ENCODE measurements around the gene CRELD2.

CRELD2 gene

DNA sequence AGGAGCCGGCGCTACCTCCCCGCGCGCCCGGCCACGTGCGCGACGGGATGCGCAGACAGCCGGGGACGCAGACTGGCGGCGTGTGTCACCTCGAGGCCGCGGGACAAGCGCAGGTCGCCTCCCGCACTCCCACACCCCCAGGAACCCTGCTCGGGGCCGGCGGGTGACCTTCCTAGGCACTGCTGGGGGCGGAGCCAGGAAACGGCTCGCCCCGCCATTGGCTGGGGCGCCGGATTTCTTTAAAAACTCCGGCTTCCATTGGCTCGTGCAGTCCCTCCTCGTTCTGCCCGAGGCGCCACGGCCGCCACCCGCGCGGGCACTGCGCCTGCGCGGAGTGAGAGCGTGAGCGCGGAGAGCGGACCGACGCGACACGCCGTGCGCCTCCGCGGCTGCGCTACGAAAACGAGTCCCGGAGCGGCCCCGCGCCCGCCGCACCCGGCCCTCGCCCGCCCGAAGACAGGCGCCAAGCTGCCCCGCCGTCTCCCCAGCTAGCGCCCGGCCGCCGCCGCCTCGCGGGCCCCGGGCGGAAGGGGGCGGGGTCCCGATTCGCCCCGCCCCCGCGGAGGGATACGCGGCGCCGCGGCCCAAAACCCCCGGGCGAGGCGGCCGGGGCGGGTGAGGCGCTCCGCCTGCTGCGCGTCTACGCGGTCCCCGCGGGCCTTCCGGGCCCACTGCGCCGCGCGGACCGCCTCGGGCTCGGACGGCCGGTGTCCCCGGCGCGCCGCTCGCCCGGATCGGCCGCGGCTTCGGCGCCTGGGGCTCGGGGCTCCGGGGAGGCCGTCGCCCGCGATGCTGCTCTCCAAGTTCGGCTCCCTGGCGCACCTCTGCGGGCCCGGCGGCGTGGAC, 41.9 kb downstream of the CRELD2 start, which contains the start of gene PIM3:
Gene PIM3, plus strand, starts transcription at position 614 of the 846 bp plus-strand sequence. Its CDS starts 176 bp downstream, at position 790.
- DNase-seq (ENCODE audit: low spot score): peak; percentile 95
- Histone ChIP-seq H3K4me3 (peak within 1 kb of the TSS; percentile 93), H3K27ac (peak within 1 kb of the TSS; percentile 76 to 99)
- TF ChIP-seq, protein P1, sequence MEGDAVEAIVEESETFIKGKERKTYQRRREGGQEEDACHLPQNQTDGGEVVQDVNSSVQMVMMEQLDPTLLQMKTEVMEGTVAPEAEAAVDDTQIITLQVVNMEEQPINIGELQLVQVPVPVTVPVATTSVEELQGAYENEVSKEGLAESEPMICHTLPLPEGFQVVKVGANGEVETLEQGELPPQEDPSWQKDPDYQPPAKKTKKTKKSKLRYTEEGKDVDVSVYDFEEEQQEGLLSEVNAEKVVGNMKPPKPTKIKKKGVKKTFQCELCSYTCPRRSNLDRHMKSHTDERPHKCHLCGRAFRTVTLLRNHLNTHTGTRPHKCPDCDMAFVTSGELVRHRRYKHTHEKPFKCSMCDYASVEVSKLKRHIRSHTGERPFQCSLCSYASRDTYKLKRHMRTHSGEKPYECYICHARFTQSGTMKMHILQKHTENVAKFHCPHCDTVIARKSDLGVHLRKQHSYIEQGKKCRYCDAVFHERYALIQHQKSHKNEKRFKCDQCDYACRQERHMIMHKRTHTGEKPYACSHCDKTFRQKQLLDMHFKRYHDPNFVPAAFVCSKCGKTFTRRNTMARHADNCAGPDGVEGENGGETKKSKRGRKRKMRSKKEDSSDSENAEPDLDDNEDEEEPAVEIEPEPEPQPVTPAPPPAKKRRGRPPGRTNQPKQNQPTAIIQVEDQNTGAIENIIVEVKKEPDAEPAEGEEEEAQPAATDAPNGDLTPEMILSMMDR (IDR thresholded peaks at IDR 0.05): no peak

DNA sequence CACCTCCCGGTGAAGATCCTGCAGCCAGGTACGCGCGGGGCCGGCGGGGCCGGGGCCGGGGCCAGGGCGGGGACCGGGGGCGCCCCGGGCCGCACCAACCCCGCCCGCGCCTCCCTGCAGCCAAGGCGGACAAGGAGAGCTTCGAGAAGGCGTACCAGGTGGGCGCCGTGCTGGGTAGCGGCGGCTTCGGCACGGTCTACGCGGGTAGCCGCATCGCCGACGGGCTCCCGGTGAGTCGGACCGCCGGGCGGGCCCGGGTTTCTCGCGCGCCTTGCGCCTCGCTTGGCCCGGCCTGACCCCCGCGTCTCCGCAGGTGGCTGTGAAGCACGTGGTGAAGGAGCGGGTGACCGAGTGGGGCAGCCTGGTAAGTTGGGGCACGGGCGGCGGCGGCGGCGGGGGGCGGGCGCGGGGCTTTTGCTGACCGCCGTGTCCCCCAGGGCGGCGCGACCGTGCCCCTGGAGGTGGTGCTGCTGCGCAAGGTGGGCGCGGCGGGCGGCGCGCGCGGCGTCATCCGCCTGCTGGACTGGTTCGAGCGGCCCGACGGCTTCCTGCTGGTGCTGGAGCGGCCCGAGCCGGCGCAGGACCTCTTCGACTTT, 42.7 kb downstream of the CRELD2 start:
- peak; percentile 77 for DNase-seq (ENCODE audit: low spot score)
- TF ChIP-seq, protein P1 (IDR thresholded peaks at IDR 0.05): no peak
- Histone ChIP-seq H3K4me3 (peak overlapping the region; percentile 93), H3K27ac (peak overlapping the region; percentile 76 to 99)

DNA sequence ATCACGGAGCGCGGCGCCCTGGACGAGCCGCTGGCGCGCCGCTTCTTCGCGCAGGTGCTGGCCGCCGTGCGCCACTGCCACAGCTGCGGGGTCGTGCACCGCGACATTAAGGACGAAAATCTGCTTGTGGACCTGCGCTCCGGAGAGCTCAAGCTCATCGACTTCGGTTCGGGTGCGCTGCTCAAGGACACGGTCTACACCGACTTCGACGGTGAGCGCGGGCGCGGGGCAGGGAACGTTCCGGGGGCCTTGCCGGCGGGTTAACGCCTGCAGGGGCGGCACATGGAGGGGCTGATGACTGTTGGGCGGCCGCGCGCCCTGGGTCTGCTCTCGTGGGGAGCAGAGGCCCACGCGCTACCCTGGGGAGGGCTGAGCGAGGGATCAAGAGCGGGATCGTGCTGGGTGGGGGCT, 43.2 kb downstream of the CRELD2 start:
- H3K27ac ChIP-seq: peak overlapping the region; percentile 76 to 99
- DNase-seq (ENCODE audit: low spot score): no peak
- TF ChIP-seq, protein P1 (IDR thresholded peaks at IDR 0.05): no peak
- peak overlapping the region; percentile 93 for H3K4me3 ChIP-seq

DNA sequence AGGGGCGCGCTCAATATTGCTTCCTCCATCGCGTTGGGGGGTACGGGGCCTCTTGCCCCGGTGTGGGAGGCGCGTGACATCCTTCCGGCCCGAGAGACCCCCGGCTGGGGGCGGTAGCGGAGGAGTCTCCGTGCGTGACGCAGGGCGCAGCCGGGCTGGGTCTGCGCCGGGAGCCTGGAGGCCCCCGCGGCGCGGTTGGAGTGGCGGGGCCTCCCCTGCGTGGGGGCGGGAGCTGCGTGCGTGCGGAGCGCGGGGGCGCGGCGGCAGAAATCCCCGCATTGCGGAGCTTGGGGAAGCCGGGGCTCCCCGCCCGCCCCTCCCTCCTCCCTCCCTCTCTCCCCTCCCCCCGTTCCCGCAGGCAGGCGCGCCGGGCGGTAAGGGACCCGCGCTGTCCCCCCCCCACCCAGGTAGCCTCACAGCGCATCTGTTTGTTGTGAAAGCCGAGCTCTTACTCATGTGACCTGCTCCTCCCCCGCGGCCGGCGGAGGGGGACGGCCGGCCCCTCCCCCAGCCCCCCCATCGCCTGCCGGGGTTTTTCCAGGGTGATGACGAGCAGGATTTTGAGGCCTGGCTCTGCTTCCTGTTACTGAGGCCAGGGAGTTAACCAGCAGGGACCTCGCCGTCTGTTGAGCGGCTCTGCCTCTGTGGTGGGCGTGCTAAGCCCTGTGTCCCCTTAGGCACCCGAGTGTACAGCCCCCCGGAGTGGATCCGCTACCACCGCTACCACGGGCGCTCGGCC, 43.7 kb downstream of the CRELD2 start:
- Histone ChIP-seq H3K4me3 (peak overlapping the region; percentile 93), H3K27ac (peak overlapping the region; percentile 76 to 99)
- TF ChIP-seq, protein P1 (IDR thresholded peaks at IDR 0.05): no peak
- peak; percentile 95 for DNase-seq (ENCODE audit: low spot score)

DNA sequence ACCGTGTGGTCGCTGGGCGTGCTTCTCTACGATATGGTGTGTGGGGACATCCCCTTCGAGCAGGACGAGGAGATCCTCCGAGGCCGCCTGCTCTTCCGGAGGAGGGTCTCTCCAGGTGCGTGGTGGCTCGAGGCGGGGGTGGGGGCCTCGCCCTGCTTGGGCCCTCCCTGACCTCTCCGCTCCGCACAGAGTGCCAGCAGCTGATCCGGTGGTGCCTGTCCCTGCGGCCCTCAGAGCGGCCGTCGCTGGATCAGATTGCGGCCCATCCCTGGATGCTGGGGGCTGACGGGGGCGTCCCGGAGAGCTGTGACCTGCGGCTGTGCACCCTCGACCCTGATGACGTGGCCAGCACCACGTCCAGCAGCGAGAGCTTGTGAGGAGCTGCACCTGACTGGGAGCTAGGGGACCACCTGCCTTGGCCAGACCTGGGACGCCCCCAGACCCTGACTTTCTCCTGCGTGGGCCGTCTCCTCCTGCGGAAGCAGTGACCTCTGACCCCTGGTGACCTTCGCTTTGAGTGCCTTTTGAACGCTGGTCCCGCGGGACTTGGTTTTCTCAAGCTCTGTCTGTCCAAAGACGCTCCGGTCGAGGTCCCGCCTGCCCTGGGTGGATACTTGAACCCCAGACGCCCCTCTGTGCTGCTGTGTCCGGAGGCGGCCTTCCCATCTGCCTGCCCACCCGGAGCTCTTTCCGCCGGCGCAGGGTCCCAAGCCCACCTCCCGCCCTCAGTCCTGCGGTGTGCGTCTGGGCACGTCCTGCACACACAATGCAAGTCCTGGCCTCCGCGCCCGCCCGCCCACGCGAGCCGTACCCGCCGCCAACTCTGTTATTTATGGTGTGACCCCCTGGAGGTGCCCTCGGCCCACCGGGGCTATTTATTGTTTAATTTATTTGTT, 44.6 kb downstream of the CRELD2 start:
- Histone ChIP-seq H3K27ac (peak overlapping the region; percentile 76 to 99), H3K4me3 (peak overlapping the region; percentile 93)
- TF ChIP-seq, protein P1 (IDR thresholded peaks at IDR 0.05): no peak
- peak; percentile 77 for DNase-seq (ENCODE audit: low spot score)

DNA sequence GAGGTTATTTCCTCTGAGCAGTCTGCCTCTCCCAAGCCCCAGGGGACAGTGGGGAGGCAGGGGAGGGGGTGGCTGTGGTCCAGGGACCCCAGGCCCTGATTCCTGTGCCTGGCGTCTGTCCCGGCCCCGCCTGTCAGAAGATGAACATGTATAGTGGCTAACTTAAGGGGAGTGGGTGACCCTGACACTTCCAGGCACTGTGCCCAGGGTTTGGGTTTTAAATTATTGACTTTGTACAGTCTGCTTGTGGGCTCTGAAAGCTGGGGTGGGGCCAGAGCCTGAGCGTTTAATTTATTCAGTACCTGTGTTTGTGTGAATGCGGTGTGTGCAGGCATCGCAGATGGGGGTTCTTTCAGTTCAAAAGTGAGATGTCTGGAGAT, 45.2 kb downstream of the CRELD2 start:
- peak overlapping the region; percentile 93 for H3K4me3 ChIP-seq
- peak overlapping the region; percentile 23 to 99 for H3K27ac ChIP-seq
- no peak for DNase-seq (ENCODE audit: low spot score)
- TF ChIP-seq, protein P1 (IDR thresholded peaks at IDR 0.05): no peak
